NCI-H82 treated with DMSO at 0.1 percent for 48 hours (cell line): Measurements from ENCODE around the gene ERC2.

ENCODE experiments used
- DNase-seq: peaks from one replicate; lab custom pipeline; 2025; ENCODE audit not compliant: unreplicated experiment; lab: John Stamatoyannopoulos, UW

Gene ERC2

DNA sequence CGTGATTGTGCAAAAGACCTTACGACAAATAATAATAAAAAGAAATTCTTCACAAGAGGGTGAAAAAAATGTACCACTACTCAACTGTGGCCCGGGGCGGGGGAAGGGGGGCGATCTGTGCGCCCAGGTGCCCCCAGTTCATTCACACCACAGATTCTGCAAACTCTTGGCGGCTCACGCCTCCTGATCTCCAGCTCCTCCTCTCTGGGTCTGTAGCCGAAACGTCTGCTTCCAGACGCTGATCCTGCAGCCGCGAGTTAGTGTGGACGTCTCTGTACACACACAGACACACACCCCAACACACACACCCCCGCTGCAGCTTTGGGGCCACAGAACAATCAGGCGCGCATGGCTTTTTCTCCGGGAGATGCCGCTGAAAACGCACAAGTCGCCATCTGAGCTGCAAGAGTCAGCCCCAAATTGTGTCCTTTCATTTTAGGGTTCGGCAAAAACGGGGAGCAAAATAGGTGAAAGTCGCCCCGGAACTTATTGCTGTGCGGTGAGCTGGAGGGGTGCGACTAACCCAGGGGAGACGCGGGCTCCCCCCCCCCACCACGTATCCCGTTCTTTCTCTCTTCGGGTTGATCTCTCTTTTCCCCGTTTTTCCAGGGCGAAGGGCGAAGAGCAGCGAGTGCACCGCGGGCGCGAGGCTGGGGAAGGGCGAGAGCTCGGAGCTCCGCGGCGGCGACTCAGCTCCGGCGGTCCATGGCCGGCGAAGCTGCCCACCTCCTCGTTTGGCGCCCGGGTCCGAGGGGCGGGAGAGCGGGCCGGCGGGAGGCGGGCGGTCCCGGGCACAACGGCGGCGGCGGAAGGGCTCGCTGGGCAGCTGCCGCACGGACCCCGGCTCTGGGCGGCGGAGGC is 980.7 kb downstream of the ERC2 start:
- DNase-seq, result no peak

GRCh38 chr3:55486857-55487380 is 981.3 kb downstream of the ERC2 start, which contains the start of gene WNT5A:
WNT5A (minus strand) TSS chr3:55487306; CDS start chr3:55486985, 321 bp downstream.
- peak; percentile 5 for DNase-seq

DNA sequence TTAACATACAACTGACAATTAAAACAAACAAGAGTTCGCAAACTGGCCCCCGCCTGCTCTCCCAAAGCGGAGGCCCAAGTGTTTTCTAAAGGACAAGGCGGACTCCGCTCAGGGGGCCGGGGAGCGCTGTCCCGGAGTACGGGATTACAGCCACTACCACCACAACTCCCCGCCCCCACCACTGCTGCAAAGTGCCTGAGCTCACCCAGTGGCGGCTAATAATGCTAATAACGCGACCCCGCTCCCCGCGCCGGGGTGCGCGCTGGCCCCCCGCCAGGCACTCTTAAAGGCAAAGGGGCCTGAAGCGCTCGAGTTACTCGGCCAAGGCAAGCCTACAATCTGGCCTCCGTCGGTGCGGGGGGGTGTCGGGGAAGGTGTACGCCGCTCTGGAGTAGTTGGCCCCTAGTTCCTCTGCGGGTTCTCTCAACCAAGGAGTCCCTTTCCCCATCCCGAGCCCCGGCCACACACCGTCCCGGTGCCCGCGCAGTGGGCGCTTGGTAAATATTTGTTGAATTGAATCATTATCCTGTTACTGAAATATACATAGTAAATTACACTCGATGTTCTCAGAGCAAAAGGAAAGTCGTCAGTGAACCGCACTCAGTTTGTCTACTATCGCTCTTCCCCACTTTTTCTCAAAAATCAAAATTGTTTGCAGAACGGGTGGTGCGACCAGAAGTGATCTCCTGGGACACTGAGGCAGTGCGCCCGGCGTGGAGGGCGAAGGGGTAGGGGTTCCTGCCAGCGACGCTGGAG is 982.0 kb downstream of the ERC2 start:
- DNase-seq, result peak; percentile 21

- DNase-seq, result peak; percentile 35
These were observed 983.2 kb downstream of the ERC2 start for GRCh38 chr3:55484801-55485791.

DNA sequence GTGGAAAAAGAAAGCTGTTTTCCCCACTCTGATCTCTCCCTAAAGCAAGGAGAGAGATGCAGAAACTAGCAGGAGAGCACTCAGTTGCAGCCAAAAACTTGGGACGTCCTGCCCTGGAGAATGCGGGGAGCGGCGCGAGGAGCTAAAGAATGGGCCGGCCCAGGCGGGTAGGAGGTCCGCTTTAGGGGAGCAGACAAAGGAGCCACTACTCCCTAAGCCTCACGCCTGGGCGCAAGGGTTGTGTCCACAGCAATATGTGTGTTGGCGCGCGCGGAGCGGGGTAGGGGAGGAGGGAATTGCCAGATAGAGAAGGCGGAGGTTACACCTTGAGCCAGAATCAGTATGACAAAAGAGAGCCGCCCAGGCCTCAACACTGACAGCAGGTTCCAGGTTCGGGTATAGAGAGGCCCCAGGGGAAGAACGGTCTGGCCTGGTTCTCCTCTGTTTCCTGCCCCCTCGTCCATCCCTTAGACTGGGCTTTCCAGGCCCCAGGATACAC is 984.0 kb downstream of the ERC2 start:
- no peak for DNase-seq

- DNase-seq, result no peak
These were observed 984.8 kb downstream of the ERC2 start for GRCh38 chr3:55483196-55484095.

GRCh38 chr3:55482496-55483195 is 985.6 kb downstream of the ERC2 start:
- no peak for DNase-seq

DNA sequence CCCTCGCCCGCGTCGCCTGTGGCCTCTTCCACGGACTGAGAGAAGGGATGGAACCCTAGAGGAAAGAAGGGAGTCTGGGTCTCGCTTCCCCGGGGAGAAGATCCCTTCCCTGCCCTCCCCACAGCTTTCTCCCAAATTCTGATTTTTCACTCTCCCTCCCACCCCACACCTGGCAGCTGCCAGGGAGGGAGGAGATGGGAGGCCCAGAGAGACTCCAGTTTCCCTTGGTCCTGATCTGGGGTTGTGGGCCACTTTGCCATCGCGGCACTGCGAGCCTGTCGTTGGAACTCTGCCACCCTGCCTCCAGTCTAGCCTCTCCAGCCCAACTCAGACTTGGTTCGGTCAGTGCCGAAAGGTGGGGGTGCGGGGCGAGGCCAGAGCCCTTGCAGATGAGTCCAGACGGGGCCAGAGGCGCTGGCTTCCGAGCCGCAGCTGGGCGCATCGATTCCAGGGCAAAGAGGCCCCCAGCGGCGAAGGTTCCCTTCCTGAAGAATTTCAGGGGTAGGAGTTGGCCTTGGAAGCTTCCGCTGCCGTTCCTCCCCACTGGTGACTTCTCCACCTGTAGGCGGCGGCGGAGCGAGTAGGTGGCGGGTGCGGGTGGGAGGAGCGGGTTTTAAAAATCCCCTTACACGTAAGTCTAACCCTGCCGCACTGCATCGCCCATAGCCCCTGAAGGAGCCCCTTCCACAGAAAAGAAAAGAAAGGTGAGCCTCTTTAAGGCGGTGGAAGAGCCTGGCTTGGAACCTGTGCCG is 986.3 kb downstream of the ERC2 start:
- DNase-seq, result no peak

DNA sequence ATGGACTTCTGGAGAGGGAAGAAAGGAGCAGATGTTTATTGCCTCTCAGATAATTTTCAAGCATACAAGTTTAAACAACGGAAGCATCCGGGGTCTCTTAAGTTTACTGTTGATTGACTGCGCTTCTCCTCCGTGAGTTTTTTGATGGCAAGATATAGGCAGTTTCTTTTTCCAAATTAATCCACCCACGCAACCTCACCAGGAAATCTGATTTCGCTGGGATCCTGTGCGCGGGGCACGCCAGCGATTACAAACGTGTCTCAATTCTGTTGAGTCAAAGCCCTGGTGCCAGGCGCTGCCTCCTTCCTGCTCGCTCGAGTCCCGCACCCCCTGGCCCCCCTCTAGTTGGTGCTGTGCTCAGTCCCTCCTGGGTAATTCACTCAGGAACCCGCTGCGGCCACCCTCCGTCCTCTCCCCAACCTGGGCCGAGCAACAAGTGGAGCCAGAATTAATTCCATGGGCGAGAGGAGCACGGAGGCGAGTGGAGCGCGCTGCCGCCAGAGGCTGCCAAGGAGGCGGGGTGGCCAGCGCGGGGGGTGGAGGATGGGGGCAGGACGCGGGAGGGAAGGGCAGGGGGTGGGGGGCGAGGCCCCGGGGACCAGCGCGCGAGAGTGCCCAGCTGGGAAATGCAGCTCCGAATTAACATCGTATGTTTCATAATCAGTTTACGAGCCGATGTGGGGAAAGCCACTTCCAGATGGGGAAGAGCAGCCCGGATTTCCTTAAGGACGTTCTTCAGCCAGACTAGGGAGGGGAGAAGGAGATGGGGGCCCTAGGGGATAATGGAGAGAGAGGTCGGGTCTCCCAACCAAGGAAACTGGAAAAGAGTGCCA is 987.1 kb downstream of the ERC2 start:
- peak; percentile 26 for DNase-seq

DNA sequence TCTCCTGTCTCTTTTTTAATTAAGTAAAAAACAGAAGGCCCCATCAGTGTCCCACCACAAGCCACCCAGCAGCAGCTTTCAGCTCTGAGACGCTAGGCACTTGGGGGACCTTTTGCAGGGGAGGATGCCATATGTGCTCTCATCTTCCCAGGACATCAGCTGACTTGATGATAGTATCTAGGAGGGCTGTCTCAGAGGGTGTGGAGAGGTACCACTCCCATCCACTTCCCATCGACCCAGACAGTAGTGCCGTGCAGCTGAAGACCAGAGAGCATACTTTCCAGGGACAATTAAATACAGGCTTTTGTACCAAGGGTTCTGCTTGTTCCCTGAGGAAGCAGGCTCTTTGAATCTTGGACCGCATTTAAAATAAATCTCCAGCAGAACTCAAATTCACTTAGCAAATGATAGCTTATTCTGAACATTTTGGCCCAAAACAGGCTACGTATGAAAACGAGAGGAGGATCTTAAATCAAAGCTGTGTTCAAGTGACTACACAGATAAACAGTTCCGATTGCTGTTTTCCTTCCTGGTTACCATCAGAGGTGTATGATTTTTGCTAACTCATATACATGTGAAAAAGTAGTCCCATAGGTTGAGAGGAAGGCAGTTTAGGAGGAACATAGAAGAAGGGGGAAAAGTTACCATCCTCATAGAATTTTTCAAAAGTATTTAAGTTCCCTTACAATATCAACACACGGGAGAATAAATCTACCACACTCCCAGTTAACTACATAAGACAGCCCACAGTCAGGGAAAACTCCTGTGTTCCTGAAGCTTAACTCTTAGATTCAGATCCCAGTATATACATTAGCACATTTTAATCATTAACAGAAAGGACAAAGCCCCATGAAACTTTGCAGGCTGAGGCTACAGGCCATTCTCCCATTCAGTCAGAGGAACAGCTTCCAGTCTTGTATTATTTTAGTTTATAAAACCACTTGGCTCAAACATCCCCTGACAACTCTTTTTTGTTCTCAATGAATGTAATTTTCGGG is 990.7 kb downstream of the ERC2 start:
- DNase-seq, result no peak

DNA sequence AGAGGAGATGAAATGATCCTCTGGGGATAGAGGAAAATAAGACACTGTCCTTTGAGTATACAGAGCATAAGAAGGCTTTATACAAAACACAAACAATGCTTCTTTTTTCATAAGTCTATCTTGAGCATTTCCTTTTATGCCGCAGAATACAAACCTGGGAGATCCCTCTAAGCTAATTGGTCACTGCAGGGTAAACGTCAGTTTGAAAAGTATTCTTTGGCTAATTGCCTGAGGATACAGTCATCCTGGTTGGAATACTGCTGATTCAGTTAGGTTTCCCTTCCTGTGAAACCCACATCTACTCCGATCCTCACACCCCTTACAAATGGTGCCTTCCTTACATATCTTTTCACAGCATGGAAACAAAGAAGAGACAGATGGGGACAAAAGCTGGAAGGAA is 991.8 kb downstream of the ERC2 start:
- no peak for DNase-seq

DNA sequence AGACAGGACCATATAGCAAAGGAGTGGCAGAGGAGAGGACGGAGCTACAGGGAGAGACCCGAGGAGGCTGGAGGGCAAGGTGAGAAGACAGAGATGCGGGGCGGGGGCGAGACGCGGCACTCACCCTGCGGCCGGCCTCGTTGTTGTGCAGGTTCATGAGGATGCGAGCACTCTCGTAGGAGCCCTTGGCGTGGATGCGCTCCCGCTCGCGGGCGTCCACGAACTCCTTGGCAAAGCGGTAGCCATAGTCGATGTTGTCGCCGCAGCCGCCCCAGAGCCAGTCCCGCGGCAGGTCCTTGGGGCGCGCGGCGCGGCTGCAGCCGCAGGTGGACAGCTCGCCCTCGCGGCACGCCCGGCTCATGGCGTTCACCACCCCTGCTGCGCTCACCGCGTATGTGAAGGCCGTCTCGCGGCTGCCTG is 994.0 kb downstream of the ERC2 start:
- no peak for DNase-seq

- DNase-seq, result no peak
These were observed 994.5 kb downstream of the ERC2 start for GRCh38 chr3:55473788-55474187.

- DNase-seq, result no peak
These were observed 996.6 kb downstream of the ERC2 start for GRCh38 chr3:55471522-55472280.

DNA sequence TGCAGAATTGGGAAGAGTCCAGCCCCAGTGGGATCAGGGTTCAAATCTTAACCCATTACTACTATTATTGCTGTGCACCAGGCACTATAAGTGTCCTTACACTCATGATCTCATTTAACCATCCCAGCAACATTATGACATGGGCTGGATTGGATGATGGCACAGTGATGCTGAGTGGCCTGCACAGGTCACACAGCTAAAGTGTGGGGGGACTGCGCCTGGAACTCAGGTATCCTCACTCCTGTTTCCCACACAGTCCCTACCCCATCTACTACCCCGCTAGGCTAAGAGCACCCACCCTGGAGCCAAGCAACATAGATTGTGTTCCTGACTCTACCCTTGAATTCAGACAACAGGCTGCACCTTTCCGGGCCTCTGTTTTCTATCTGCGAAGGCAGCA is 997.2 kb downstream of the ERC2 start:
- DNase-seq, result no peak
